HG03097 (cell line): ENCODE measurements around the gene ANKRD18A.
"Not testable (repeated sequence)": the region's sequence is repeated elsewhere in the genome, so short reads cannot be mapped to it uniquely, and the experiment has no call there.

Experiments used
- ATAC-seq: cut with Tn5 transposase; IDR thresholded peaks from one replicate; pipeline ENCODE4 v1.9.1; 2021; ENCODE audit not compliant: unreplicated experiment, low FRiP score

ANKRD18A gene

DNA sequence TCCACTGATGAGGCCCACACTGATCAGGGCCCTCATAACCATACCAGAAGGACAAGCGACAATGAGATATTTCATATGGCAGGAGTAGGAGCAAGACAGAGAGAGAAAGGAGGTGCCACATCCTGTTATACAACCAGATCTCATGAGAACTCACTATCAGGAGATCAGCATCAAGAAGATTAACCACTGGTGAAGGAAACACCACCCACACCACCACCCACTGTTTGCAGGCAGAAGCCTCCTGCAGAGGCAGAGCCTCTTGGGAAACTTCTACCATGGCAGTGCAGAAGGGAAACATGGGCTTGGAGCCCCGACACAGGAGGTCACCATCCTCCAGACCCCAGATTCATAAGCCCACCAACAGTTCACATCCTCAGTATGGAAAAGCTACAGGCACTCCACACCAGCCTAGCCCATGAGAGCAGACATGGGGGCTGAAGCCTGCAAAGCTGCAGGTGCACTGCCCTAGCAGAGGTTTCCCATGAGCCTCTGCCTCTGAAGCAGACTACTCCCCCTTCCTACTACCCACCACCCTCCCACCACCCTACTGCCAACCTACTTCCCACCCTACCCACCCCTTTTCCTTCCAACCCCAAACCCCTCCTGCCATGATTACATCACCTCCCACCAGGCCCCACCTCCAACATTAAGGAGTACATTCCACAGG, 73.8 kb downstream of the ANKRD18A start:
- not testable (repeated sequence) for ATAC-seq

DNA sequence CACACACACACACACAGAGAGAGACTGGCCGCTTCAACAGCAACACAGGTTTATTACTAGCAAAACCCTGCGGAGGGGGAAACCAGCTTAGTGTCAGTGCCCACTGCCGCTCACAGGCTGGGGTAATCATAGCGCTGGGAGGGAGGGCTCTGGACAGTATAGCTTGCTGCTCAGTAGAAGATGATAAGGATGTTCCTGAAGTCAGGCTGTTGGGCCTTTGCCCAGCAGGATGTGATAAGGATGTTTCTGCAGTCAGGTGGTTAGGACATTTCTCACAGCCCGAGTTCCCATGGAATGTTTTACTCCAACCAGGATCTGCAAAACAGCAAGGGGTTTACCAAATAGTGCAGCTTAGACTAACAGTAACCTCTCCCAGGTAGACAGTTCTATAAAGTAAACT, 79.9 kb downstream of the ANKRD18A start:
- not testable (repeated sequence) for ATAC-seq

DNA sequence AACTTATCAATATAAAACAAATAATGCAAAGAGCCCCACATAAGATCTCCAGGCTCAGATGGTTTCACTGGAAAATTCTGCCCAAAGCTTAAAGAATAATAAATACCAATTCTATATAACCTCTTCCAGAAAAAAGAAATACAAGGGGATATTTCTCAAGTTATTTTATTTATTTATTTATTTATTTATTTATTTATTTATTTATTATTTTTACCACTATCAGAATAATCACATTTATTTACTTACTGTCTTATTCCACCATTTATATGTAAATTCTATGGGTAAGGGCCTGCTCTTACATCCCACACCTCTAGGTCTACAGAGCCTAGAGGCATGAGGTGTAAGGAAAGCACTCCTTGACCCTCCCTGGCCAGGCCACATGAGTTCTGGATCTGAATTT, 91.1 kb downstream of the ANKRD18A start:
- ATAC-seq, result no peak

DNA sequence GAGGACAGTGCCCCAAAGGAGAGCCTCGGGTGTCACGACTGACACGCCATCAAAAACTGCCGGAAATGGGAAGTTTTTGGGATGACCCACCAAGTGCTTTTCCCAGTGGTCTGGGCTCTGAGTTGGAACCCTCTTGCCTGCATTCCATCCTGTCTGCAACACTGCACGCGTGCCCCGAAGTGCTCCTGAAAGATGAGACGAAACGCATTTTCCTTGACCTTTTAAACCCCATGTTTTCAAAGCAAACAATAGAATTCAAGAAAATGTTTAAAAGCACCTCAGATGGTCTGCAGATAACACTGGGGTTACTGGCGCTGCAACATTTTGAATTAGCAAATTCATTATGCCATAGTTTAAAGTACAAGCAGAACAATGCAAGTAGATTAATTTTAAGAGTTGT, 92.9 kb downstream of the ANKRD18A start:
- no peak for ATAC-seq

DNA sequence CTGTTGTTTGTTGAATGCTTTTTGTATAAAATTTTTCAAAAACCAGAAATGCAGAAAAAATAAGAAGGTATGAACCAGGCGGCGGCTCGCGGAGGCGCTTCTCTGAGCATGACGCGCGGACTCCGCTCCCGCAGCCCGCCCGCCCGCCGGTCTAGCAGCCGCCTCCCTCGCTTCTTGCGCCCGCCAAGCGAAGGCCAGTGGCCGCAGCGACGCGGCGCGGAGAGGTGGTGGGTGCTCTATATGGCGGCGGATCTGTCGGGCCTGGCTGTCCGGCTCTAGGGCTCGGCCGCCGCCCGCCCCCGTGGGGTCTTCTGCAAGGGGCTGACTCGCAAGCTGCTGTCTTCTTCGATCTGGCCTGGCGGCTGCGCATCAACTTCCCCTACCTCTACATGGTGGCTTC, 93.8 kb downstream of the ANKRD18A start:
- no peak for ATAC-seq

DNA sequence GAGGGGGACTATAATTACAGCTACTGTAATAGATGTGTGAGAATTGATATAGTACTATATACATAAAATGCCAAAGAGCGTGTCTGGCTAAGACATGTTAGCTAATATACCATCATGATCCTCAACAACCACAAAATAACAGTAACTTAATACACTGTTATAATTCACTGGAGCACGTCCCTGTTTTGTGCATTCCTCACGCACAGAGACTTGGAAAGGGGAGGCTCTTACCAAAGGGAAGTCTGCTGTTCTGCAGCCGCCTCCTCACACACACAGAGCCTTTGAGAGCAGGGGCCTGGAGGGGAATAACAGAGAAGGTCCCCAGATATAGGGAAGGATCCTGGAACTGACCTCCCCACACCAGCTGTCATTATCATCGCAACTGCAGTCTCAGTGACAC, 97.3 kb downstream of the ANKRD18A start:
- ATAC-seq, result no peak

DNA sequence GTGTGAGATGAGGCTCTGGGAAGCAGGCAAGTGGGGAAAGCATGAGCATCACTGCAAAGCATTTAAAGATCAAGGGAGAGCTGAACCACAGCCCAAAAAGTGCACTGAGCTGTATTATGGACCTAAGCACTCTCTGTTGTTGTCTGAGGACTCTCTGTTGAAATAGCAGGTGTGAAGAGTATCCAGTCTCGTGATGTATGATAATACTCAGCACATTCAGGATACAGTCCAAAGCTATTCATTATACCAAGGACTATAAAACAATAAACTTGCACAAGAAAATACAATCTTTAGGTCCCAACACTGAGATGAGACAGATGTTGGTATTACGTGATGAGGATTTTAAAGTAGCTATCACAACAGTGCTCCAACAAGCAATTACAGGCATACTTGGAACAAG, 98.6 kb downstream of the ANKRD18A start:
- no peak for ATAC-seq
